SKM-1 (cell line): ENCODE results near the gene KRT36.

Source experiments
- DNase-seq: peaks from one replicate; lab custom pipeline; 2025; ENCODE audit not compliant: unreplicated experiment; lab: John Stamatoyannopoulos, UW

The KRT36 gene

DNA sequence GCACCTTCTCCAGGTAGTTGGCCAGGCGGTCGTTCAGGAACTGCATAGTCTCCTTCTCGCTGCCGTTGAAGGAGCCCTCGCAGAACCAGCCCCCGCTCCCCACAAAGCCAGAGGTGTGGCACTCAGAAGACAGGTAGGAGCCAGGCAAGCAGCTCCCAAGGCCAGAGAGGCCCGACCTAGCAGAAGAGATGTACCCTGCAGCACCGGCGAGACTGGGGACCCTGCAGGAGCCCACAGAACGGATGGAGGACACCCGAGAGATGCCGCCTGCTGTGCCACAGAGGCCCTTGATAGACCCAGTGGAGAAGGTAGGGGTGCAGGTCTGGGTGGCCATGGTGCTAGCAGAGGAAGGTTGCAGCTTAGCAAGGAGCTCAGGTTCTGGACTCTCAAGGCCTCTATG, at the start of gene KRT36:
KRT36 (minus strand) TSS at position 380 of the 400 bp plus-strand sequence; CDS start at position 334, 46 bp downstream.
- DNase-seq = no peak

DNA sequence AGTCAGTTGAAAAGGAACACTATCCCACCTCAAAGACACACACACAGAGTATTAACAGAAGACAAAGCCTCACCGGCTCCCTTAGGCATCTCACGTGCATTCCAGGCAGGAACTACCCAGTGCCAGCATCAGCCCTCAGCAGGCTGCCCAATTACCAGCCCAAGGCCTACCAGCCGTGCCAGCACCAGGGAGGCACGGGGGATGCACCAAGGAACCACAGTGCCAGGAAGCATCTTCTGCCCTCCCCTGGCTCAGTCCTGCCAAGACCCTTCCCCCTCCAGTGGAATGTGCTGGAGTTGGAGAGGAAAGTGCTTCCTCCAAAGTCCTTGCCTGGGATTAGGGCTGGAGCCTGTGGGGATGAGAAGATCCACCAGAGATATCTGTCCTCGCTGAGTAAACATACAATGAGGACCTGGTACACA, 49.4 kb upstream of the KRT36 start:
- DNase-seq = no peak

DNA sequence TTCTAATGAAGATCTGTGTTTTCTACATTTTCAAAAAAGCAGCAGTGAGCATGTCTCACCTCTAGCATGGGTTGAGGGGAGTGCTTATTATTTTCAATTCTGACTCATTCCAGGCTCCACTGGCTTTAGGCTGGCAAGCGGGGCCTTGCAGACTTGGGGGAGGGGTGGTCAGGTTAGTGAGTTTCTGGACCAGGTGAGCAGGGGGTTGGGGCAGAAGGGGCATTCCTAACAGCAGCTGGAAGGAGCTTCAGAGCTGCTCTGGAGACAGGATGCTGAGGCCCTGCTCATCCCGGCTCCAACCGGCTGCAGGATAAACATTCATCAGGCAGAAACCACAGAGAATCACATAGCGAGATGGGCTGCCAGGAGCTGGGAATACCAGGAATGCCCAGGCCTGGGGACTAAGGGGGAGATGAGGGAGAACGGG, 48.9 kb upstream of the KRT36 start:
- DNase-seq = no peak

DNA sequence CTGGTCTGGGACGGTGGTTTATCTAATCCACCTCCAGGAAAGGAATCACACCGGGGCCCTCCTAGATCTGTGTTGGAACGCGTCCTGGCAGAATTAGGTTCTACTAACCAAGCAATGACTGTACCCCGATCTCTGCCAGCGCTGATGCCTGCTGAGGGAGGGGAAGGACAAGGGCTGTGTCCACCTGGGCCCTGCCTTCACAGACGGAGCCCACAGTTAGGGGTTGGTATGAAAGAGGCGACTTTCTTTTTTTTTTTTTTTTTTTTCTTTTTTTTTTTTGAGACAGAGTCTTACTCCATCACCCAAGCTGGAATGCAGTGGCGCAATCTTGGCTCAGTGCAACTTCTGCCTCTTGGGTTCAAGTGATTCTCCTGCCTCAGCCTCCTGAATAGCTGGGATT, 48.3 kb upstream of the KRT36 start:
- DNase-seq = no peak

DNA sequence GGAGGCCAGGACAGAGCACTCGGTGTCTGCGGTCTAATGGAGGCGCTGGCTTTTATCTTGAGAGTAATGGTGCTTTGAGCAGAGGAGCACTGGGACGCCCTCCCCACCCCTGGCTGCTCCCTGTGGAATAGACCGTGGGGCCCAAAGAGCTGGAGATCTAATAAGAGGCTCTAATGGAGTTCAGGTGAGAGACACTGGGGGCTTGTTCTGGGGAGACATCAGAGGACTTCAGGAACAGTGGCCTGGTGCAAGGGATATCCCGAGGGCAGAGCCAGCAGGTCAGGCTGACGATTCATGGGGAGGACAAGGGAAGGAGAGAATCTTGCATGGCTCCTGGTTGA, 47.9 kb upstream of the KRT36 start:
- DNase-seq = no peak

DNA sequence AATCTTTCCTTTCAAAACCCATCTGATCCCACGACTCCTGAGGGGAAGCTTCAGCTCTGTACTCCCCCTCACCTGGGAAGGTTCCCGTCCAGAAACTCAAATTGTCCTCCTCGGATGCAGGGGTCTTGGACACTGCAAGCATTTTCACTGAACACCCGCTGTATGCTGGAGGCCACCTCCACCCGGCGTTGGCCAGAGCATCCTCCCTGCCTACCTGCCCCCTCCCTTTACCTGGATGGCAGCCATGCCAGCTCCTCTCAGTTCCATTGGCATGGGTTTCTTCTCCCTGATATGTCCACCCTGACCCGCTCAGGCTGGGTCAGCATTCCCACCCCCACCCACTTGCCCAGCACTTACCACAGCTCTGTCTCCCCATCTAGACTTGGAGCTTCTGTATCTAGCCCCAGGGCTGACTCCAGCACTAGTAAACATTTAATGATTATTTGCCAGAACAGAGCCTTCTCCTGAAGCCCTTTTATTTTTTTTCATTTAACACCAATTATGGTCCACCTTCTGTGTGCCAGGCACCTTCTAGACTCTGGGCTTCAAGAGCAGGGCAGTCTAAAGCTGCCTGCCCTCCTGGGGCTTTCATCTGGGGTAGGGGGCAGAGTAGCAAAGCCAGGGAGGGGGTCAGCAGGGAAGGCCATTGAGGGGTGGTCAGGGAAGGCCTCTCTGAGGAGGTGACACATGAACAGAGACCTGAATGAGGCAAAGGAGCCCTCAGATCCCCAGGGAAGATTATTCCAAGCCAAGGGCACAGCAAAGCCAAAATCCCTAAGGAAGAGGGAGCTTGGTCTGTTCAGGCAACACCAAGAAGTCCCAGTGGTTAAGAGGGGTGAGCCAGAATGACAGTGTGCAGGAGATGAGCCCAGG, 47.3 kb upstream of the KRT36 start:
- DNase-seq = no peak

DNA sequence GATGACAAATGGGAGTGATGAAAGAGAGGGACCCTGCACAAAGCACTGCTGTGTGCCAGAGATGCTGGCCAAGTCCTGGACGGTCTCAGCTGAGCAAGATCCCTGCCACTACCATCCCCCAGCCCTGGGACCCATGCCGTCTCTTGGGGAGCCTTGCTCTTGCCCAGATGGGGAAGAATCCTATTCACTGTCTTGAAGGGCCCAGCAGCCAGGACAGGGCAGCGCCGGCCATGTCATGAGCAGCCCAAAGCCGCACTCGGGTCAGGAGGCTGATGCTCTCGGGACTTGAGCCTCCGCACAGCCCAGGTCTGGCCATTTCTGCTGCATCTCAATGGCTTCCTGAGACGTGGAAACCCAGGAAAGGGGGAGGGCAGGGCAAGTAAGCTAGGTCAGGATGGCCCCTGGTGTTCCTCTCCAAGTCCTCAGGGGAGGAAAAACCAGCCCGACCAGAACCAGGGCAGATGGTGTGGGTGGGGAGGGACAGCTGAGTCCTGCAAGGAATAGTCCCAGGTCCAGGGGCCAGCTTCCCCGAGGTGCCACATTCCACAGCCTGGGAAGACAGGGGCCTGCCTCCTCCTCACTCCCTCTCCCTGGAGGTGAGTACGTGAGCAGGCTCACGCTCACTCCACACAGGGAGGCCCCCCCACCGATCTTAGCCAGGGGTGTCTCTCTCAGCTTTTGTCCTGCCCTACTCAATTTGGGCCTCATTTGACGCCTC, 46.2 kb upstream of the KRT36 start:
- no peak for DNase-seq

DNA sequence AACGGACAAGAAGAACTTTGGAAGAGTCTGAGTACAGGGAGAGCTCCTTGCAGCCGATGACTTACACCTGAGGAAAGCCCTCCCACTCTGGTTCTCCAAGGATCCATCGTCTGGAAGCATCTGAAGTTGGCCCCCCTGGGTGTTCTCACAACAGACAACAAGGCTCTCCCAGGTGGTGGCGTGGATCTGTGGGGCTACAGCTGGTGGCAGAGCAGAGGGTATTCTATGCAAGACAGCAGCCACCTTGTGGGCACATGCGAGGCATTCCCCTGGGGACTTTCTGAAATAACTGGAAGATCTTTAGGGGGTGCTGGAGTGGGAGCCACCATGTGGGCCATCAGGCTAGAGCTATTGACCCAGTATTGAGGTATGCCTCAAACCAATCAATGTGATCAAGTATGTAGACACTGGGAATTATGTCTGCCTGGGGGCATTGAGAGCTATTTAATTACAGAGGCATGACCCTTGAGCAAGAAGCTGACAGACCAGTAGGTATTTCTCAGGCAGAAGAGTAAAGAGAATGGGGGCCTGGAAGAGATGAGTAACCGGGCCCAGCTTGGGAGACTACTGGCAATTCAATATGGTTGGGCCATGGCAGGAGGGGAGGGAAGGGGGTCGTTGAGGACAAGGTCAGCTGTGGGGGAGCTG, 45.3 kb upstream of the KRT36 start:
- DNase-seq = no peak

DNA sequence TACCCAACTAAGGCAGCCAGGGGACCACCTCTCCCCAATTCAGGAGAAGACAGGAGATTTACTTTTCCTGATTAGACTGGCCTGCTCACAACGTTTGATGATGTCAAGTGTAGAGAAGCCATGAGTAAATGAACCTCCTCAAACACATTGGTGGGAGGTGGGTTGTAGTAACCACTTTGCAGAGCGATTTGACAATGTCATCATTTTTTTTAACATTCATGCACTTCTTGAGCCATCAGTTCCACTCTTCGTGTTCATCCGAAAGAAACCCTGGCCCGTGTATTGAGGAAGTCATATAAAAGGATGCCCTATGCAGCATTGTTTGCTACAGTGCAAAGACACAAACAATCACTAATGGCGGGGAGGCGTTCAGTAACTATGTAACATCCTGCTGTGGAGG, 43.9 kb upstream of the KRT36 start:
- DNase-seq = no peak

DNA sequence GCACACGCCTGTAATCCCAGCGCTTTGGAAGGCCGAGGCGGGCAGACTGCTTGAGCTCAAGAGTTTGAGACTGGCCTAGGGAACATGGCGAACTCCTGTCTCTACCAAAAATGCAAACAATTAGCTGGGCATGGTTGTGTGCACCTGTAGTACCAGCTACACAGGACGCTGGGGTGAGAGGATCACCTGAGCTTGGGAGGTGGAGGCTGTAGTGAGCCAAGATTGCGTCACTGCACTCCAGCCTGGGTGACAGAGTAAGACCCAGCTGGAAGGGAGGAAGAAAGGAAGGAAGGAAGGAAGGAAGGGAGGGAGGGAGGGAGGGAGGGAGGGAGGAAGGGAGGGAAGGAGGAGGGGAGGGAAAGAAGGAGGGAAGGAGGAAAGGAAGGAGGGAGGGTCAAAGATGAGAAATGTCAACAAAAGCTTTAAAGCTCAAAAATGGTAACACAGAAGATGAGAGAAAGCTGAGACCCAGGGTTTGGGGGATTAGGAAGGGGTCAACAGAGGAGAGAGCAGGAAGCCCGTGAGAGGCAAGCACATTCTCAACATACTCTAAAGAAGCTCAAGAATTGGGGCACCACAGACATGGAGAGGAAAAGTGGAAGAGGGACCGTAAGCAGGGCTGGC, 43.3 kb upstream of the KRT36 start:
- DNase-seq = no peak

DNA sequence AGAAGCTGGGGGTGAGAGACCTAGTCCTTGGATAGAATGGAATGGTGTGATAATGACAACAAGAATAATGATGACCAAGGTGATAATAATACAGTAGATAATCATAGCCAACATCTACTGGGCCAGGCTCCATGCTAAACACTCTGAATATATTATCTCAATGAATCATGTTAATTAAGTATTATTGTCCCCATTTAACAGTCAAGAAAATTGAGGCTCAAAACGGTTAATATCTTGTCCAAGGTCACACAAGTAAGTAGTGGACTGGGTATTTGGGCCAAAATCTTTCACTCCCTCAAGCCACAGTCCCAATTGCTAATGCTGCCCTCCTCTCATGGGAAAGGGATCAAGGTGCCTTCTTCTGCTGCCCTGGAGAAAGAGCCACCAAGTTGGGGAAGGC, 42.3 kb upstream of the KRT36 start:
- DNase-seq = no peak

DNA sequence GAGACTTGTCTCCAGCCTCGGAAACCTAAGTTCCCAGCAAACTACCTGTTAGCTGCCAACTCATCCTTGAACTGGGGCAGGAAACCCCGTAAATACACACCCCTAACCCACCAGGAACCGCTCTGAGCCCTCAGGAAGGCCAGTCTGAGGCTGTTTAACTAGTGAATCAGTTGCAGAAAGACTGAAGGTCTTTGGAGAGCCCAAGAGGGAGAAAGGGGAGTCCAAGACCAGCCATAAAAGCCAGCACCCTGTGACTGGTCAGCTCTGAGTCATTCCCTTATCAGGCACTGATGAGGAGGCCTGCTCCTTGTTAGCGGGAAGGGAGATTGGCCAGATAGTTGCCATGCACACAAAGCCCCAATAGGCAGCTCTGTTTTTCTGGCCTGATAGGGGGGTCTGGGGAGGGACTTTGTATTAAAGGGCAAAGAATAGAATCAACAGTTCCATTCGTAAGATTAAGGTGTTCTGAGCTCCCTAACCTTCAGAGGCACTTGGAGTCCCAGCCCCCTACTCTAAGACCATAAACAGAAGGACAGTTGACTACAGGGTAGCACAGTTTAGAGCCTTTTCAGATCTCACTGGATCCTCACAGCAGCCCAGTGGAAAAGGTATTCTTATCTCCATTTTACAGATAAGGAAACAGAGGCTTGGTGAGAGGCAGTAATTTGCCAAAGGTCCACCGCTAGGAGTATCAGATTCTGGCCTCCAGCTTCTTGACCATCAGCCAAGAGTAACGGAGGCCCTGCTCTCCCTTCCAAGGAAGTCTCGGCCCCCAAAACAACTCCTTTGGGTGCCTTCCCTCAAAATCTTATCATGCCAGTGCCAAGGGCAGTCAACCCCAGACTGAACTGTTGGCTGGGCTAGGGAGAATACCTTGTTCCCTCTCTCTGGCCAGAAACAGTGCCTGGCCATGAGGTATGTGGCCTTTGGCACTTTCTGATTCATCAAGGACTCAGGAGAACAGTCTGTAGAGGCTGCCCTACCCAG, 40.6 kb upstream of the KRT36 start:
- DNase-seq = no peak

DNA sequence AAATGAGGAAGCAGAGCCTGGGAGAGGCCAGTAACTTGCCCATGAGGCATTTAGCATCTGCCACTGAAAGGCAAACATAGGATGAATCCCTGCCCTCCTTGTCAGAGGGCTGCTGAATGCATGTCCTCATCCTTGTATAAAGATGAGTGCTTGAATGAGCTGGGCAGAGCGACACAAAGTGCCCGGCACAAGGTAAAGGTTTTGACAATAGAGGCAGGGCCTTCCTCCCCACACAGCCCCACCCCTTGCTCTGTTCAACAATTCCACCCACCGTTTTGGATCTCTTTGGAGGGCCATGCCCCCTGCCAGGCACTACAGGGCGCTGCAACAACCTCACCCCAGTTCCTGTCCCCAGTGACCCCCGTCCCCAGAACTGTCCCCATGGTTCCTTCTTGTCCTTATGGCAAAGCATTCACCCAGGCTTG, 39.8 kb upstream of the KRT36 start:
- no peak for DNase-seq

DNA sequence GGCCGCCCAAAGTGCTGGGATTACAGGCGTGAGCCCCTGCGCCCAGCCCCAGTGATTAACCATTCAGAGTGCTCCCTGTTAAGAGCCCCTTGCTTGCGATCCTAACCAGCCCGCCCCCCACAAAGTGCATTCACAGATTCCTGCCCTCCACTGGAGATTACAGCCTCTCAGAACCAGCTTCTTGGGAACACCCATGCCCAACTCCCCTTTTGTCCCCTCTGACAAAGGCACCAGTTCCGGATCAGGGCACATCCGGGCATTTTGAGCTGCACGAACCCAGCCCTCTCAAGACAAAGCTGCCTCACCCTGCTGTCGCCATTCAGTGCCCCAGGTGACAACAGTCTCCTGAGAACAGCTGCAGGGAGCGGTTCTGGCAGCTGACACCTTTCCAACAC, 39.2 kb upstream of the KRT36 start:
- no peak for DNase-seq

DNA sequence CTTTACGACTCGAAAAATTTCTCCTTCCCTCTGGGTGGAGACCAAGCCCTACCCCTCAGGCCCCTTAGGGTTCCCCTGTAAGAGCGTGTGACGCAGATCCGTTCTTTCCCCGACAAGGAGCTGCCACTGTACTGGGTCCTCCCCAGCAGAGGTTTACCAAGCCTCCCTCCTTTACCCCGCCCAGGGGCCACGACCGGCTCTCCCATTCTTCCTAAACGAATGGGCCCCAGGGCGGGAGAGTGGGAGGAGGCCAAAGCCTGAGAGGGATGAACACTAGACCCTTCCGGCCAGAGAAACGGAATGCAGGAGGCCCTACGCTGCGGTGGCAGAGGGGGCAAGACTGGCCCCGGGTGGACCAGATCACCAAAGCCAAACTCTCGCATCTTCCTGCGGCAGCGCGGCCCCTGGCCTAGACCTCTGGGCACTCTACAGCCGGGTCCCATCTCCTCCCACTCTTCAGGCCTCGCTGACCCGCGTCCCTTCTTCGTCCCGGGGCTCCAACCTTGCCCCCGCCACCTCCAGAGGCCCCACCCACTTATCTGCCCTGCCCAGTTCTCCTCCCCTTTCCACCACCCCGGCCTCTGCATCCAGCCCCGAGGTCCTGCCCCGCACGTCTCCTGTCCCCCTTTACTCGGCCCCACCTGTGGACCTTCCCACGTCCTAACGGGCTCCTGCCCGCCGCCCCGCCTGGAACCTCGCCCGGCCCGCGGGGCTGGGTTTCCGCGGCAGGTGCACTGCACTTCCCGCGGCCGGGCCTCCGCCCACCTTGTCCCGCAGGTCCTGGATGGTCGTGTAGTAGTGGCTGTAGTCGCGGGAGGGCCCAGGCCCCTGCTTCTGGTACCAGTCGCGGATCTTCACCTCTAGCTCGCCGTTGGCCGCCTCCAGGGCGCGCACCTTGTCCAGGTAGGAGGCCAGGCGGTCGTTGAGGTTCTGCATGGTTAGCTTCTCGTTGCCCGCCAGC, 37.6 kb upstream of the KRT36 start:
- DNase-seq = no peak

DNA sequence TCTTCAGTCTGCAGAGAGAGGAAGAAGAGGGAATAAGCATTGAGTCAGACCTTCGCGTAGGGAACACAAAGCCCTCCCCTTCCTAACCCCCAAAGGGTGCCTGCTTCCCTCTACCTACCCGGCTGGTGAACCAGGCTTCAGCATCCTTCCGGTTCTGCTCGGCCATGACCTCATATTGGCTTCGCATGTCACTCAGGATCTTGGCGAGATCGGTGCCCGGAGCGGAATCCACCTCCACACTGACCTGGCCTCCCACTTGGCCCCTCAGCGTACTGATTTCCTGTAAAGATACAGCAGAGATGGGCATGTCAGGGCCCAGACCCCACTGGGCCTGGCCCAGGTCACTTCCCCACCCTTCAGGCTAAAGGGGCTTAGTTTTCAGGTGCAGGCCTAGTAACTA, 34.6 kb upstream of the KRT36 start:
- DNase-seq = no peak

DNA sequence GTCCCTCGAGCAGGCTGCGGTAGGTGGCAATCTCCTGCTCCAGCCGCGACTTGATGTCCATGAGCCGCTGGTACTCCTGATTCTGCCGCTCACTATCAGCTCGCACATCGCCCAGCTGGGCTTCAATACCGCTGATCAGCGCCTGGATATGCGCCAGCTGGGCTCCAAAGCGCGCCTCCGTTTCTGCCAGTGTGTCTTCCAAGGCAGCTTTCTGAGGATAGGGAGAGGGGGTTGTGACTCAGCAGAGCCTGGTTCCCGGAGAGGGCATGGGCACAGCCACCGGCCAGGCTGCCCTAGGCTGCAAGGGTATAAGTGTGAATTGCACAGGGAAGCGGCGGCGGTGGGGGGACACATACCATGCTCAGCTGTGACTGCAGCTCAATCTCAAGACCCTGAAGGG, 34.1 kb upstream of the KRT36 start:
- DNase-seq = no peak

DNA sequence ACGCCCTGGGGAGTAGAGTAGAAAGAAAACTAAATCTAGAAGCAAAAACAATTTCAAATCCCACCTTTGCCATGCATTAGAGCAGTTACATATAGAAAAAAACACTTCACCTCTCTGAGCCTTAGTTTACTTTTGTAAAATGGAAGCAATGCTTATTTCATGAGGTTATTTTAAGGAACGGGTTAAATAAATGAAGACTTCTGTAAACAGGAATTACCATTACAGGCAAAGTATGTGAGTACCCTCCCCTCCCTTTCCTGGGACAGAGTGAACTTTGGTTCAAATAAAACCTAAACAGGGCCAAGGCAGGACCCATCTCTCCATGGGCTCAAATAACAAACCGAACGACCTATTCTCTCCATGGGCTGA, 33.5 kb upstream of the KRT36 start:
- no peak for DNase-seq
